WTC11 (cell line): ENCODE results near the gene COL25A1.

Source experiments
- CTCF ChIP-seq: fragments of 200-600 bp; IDR thresholded peaks from 2 replicates; pipeline ENCODE4 v1.8.0; 2022; ENCODE audit warnings: antibody characterized with exemption
- NFYB ChIP-seq: sonication (generic); formaldehyde crosslinking; conservative IDR thresholded peaks from 2 replicates; pipeline ENCODE4 v1.8.0; 2022; ENCODE audit warnings: low read depth, missing genetic modification reagents

GRCh38 chr4:108950158-108950915, 352.1 kb downstream of the COL25A1 start:
- TF ChIP-seq CTCF = no peak
- TF ChIP-seq NFYB = no peak
